Liver (tissue), 3 donors: Measurements from ENCODE around the gene ATG10.
A peak's percentile ranks its signal among the peaks of the same experiment; 100 is the strongest.

Source experiments
- CTCF ChIP-seq: fragments of 150-350 bp; IDR thresholded peaks from 2 replicates; pipeline ENCODE4 v1.5.1; 2017; ENCODE audit warnings: improper control_type of control experiment, low read depth, low read length; ENCODE audit not compliant: missing input control
- EGR1 ChIP-seq, 2 donors: IDR thresholded peaks; 2 replicates each; pipeline ENCODE4 v1.6.1; 2016 to 2018; ENCODE audit warnings: antibody characterized with exemption in 2 of 2, low read depth in 2 of 2
- MAX ChIP-seq: IDR thresholded peaks from 2 replicates; pipeline ENCODE4 v1.6.1; 2016; ENCODE audit warnings: antibody characterized with exemption
- RAD21 ChIP-seq, 2 donors: IDR thresholded peaks; 2 replicates each; pipeline ENCODE4 v1.6.1; 2016; ENCODE audit warnings: antibody characterized with exemption in 2 of 2, mild to moderate bottlenecking in 2 of 2
- REST ChIP-seq: IDR thresholded peaks from 2 replicates; pipeline ENCODE4 v1.6.1; 2016; ENCODE audit warnings: antibody characterized with exemption, mild to moderate bottlenecking
- TAF1 ChIP-seq: conservative IDR thresholded peaks from 2 replicates; pipeline ENCODE4 v1.6.1; 2016; ENCODE audit warnings: antibody characterized with exemption, mild to moderate bottlenecking
- ZBTB33 ChIP-seq: IDR thresholded peaks from 2 replicates; pipeline ENCODE4 v1.6.1; 2016; ENCODE audit warnings: antibody characterized with exemption
- donor health status: healthy.
- donor health status: healthy.

GRCh38 chr5:82106207-82106606 is 134.4 kb downstream of the ATG10 start:
- TF ChIP-seq CTCF (no peak), ZBTB33 (no peak), REST (no peak), EGR1 (IDR thresholded peaks at IDR 0.05; ENCODE audit: low read depth in 2 of 2) (no peak), TAF1 (no peak), RAD21 (IDR thresholded peaks at IDR 0.05) (peak in 1 of 2 donors; percentile 19), MAX (no peak)
